ENCODE results near the gene TAAR2.

The TAAR2 gene

DNA sequence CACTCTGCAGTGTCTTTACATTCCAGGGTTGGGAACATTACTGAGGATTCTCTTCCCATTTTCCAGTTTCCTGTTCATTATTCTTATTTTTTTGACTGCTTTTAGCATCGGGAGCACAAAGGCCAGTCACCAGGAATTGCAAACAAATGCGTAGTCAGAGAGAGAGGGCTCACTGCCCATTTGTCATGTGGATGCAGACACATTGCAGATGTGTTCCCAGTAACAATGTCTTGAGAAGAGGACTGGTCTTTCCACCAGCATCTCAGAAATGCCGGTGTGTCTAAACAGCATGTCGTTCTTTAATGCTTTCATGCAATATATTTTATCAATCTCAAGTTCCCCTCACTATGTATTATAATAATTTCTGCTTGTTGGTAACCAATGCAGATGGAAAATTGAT is 54.9 kb downstream of the TAAR2 start:
- DNase-seq, result no peak
- H2BK120ac ChIP-seq (ENCODE audit: low read depth, low read length), result no peak overlapping the region
- 23% methylated on average over 2 of the region's 4 CpGs for WGBS
- H3K18ac ChIP-seq (ENCODE audit: low read depth in 1 of 2, low read length in 2 of 2), result no peak overlapping the region
- no peak overlapping the region for H3K9ac ChIP-seq (ENCODE audit: low read length)
- H3K36me3 ChIP-seq (ENCODE audit: control insufficient read depth in 1 of 2, insufficient read depth in 2 of 2, low read depth in 1 of 2, low read length in 2 of 2), result no peaks in the 10 kb centered on the region
- H3K4me3 ChIP-seq (ENCODE audit: insufficient read depth in 1 of 2, low read depth in 1 of 2, low read length in 2 of 2), result no peak overlapping the region
- no peak overlapping the region for H3K14ac ChIP-seq (ENCODE audit: low read length in 2 of 2)
- no peak overlapping the region for H2AK5ac ChIP-seq (ENCODE audit: low read length, severe bottlenecking)
- H2AFZ ChIP-seq (ENCODE audit: low read depth, low read length), result no peak overlapping the region
- no peaks in the 10 kb centered on the region for H3K4me1 ChIP-seq (ENCODE audit: control insufficient read depth, insufficient read depth, low read depth, low read length)
- no peak overlapping the region for H3K4ac ChIP-seq (ENCODE audit: low read depth in 1 of 2, low read length in 2 of 2)
- H4K8ac ChIP-seq (ENCODE audit: low read length), result no peak overlapping the region
- no peak overlapping the region for H4K91ac ChIP-seq (ENCODE audit: low read length)
- H2BK5ac ChIP-seq (ENCODE audit: low read depth, low read length, poor library complexity, severe bottlenecking), result no peak overlapping the region
- H3K27me3 ChIP-seq (ENCODE audit: control insufficient read depth in 1 of 2, insufficient read depth in 1 of 2, low read length in 2 of 2), result peaks cover 4 to 30% of the 10 kb centered on the region in 2 experiments
- no peaks in the 10 kb centered on the region for H3K79me1 ChIP-seq (replicated peaks; ENCODE audit: low read length, poor library complexity, severe bottlenecking)
- H3K9me3 ChIP-seq (ENCODE audit: control insufficient read depth, low read length), result no peaks in the 10 kb centered on the region
- H2BK15ac ChIP-seq (ENCODE audit: low read depth, poor library complexity, severe bottlenecking), result no peak overlapping the region
- no peak overlapping the region for H3K27ac ChIP-seq (ENCODE audit: low read length, poor library complexity, severe bottlenecking)
- no peak overlapping the region for H3K4me2 ChIP-seq (ENCODE audit: low read length, poor library complexity, severe bottlenecking)
- no peak overlapping the region for H2BK12ac ChIP-seq (ENCODE audit: low read length in 2 of 2)
- H3K23ac ChIP-seq (ENCODE audit: low read length in 2 of 2), result no peak overlapping the region

DNA sequence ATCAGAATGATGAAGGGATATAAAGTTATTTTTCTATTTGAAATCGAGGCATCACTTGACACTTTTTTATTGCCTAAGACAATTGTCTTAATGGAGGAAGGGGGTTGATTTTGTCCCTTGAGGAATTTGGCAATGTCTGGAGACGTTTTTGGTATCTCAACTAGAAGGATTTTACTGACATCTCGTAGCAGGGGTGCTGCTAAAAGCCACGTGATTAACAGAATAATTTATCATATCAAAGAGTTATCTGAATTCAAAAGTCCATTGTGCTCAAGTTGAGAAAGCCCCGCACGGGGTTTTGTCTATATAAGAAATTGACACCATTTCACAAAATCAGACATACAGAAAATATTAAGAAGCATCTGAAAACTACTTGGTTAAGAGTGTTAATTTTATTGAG is 55.5 kb downstream of the TAAR2 start:
- no peak overlapping the region for H2BK120ac ChIP-seq (ENCODE audit: low read depth, low read length)
- H3K9ac ChIP-seq (ENCODE audit: low read length), result no peak overlapping the region
- no peak overlapping the region for H3K4ac ChIP-seq (ENCODE audit: low read depth in 1 of 2, low read length in 2 of 2)
- no peaks in the 10 kb centered on the region for H3K4me1 ChIP-seq (ENCODE audit: control insufficient read depth, insufficient read depth, low read depth, low read length)
- no peak overlapping the region for H2BK5ac ChIP-seq (ENCODE audit: low read depth, low read length, poor library complexity, severe bottlenecking)
- no peak overlapping the region for H3K4me3 ChIP-seq (ENCODE audit: insufficient read depth in 1 of 2, low read depth in 1 of 2, low read length in 2 of 2)
- WGBS, result 100% methylated on average over 1 of the region's 6 CpGs
- no peak overlapping the region for H3K23ac ChIP-seq (ENCODE audit: low read length in 2 of 2)
- no peaks in the 10 kb centered on the region for H3K79me1 ChIP-seq (replicated peaks; ENCODE audit: low read length, poor library complexity, severe bottlenecking)
- no peak overlapping the region for H4K91ac ChIP-seq (ENCODE audit: low read length)
- H2BK12ac ChIP-seq (ENCODE audit: low read length in 2 of 2), result no peak overlapping the region
- DNase-seq, result no peak
- H2BK15ac ChIP-seq (ENCODE audit: low read depth, poor library complexity, severe bottlenecking), result no peak overlapping the region
- no peak overlapping the region for H4K8ac ChIP-seq (ENCODE audit: low read length)
- no peak overlapping the region for H3K27ac ChIP-seq (ENCODE audit: low read length, poor library complexity, severe bottlenecking)
- no peak overlapping the region for H3K18ac ChIP-seq (ENCODE audit: low read depth in 1 of 2, low read length in 2 of 2)
- no peak overlapping the region for H2AK5ac ChIP-seq (ENCODE audit: low read length, severe bottlenecking)
- no peaks in the 10 kb centered on the region for H3K36me3 ChIP-seq (ENCODE audit: control insufficient read depth in 1 of 2, insufficient read depth in 2 of 2, low read depth in 1 of 2, low read length in 2 of 2)
- H3K4me2 ChIP-seq (ENCODE audit: low read length, poor library complexity, severe bottlenecking), result no peak overlapping the region
- H3K14ac ChIP-seq (ENCODE audit: low read length in 2 of 2), result no peak overlapping the region
- H3K9me3 ChIP-seq (ENCODE audit: control insufficient read depth, low read length), result no peaks in the 10 kb centered on the region
- H3K27me3 ChIP-seq (ENCODE audit: control insufficient read depth in 1 of 2, insufficient read depth in 1 of 2, low read length in 2 of 2), result peaks cover 6 to 33% of the 10 kb centered on the region in 2 experiments
- no peak overlapping the region for H2AFZ ChIP-seq (ENCODE audit: low read depth, low read length)

GRCh38 chr6:132567566-132567965 is 56.5 kb downstream of the TAAR2 start:
- Histone ChIP-seq H2BK120ac (ENCODE audit: low read depth, low read length) (no peak overlapping the region), H3K4ac (ENCODE audit: low read depth in 1 of 2, low read length in 2 of 2) (no peak overlapping the region)

More at GRCh38 chr6:132567566-132567965, 56.5 kb downstream of the TAAR2 start:
- 85% methylated on average over 1 of the region's 1 CpG for WGBS
- H3K23ac ChIP-seq (ENCODE audit: low read length in 2 of 2), result no peak overlapping the region
- no peak overlapping the region for H2BK12ac ChIP-seq (ENCODE audit: low read length in 2 of 2)
- H3K79me1 ChIP-seq (replicated peaks; ENCODE audit: low read length, poor library complexity, severe bottlenecking), result no peaks in the 10 kb centered on the region
- no peak overlapping the region for H3K18ac ChIP-seq (ENCODE audit: low read depth in 1 of 2, low read length in 2 of 2)
- H3K4me1 ChIP-seq (ENCODE audit: control insufficient read depth, insufficient read depth, low read depth, low read length), result no peaks in the 10 kb centered on the region
- H2AK5ac ChIP-seq (ENCODE audit: low read length, severe bottlenecking), result no peak overlapping the region
- H3K36me3 ChIP-seq (ENCODE audit: control insufficient read depth in 1 of 2, insufficient read depth in 2 of 2, low read depth in 1 of 2, low read length in 2 of 2), result no peaks in the 10 kb centered on the region
- H4K91ac ChIP-seq (ENCODE audit: low read length), result no peak overlapping the region
- no peaks in the 10 kb centered on the region for H3K9me3 ChIP-seq (ENCODE audit: control insufficient read depth, low read length)
- H3K9ac ChIP-seq (ENCODE audit: low read length), result no peak overlapping the region
- H2AFZ ChIP-seq (ENCODE audit: low read depth, low read length), result no peak overlapping the region
- no peak for DNase-seq
- H3K27me3 ChIP-seq (ENCODE audit: control insufficient read depth in 1 of 2, insufficient read depth in 1 of 2, low read length in 2 of 2), result peaks cover 7 to 43% of the 10 kb centered on the region in 2 experiments
- H2BK5ac ChIP-seq (ENCODE audit: low read depth, low read length, poor library complexity, severe bottlenecking), result no peak overlapping the region
- no peak overlapping the region for H3K4me2 ChIP-seq (ENCODE audit: low read length, poor library complexity, severe bottlenecking)
- no peak overlapping the region for H4K8ac ChIP-seq (ENCODE audit: low read length)
- no peak overlapping the region for H3K4me3 ChIP-seq (ENCODE audit: insufficient read depth in 1 of 2, low read depth in 1 of 2, low read length in 2 of 2)
- no peak overlapping the region for H3K27ac ChIP-seq (ENCODE audit: low read length, poor library complexity, severe bottlenecking)
- no peak overlapping the region for H2BK15ac ChIP-seq (ENCODE audit: low read depth, poor library complexity, severe bottlenecking)
- no peak overlapping the region for H3K14ac ChIP-seq (ENCODE audit: low read length in 2 of 2)
